Mesendoderm (in vitro differentiated cells): ENCODE results near the gene PARD3B.

Source experiments
- DNase-seq: peaks from one replicate; pipeline ENCODE4 v3.0.0; 2013
- H2AK5ac ChIP-seq: 2 replicates; pipeline ENCODE4 v1.6.1; 2013; ENCODE audit warnings: low read length, inconsistent platforms
- H2BK120ac ChIP-seq: 2 replicates; pipeline ENCODE4 v1.6.1; 2013; ENCODE audit warnings: low read depth, mild to moderate bottlenecking, low read length, moderate library complexity, mixed read lengths
- H2BK15ac ChIP-seq: replicated peaks from 2 replicates; pipeline ENCODE4 v1.6.1; 2013; ENCODE audit warnings: low read depth, mild to moderate bottlenecking, moderate library complexity
- H2BK5ac ChIP-seq: 2 replicates; pipeline ENCODE4 v1.6.1; 2013; ENCODE audit warnings: low read length, inconsistent platforms
- H3K18ac ChIP-seq: 2 replicates; pipeline ENCODE4 v1.6.1; 2013; ENCODE audit warnings: mild to moderate bottlenecking, low read length, mixed read lengths
- H3K23ac ChIP-seq: one replicate; pipeline ENCODE4 v1.6.1; 2013; ENCODE audit warnings: low read length
- H3K27ac ChIP-seq: 2 replicates; pipeline ENCODE4 v1.5.1; 2013; ENCODE audit warnings: low read depth, mild to moderate bottlenecking, inconsistent platforms, low read length, moderate library complexity
- H3K27me3 ChIP-seq: 2 replicates; pipeline ENCODE4 v1.6.1; 2013; ENCODE audit warnings: low read length, control low read depth, mild to moderate bottlenecking, inconsistent platforms; ENCODE audit not compliant: insufficient read depth, poor library complexity
- H3K36me3 ChIP-seq: 2 replicates; pipeline ENCODE4 v1.6.1; 2013; ENCODE audit warnings: low read length, inconsistent platforms; ENCODE audit not compliant: control insufficient read depth, insufficient read depth
- H3K4ac ChIP-seq: one replicate; pipeline ENCODE4 v1.6.1; 2013; ENCODE audit warnings: low read depth, mild to moderate bottlenecking, low read length, moderate library complexity
- H3K4me1 ChIP-seq: 2 replicates; pipeline ENCODE4 v1.6.1; 2013; ENCODE audit warnings: low read depth, low read length, inconsistent platforms; ENCODE audit not compliant: control insufficient read depth
- H3K4me2 ChIP-seq: 2 replicates; pipeline ENCODE4 v1.6.1; 2013; ENCODE audit warnings: low read length
- H3K4me3 ChIP-seq: 2 replicates; pipeline ENCODE4 v1.5.1; 2013; ENCODE audit warnings: mild to moderate bottlenecking, low read length
- H3K56ac ChIP-seq: one replicate; pipeline ENCODE4 v1.6.1; 2013; ENCODE audit warnings: low read length
- H3K79me1 ChIP-seq: 2 replicates; pipeline ENCODE4 v1.6.1; 2013; ENCODE audit warnings: low read length, inconsistent platforms
- H3K79me2 ChIP-seq: 2 replicates; pipeline ENCODE4 v1.6.1; 2013; ENCODE audit warnings: mild to moderate bottlenecking, low read length; ENCODE audit not compliant: control insufficient read depth, insufficient read depth
- H3K9ac ChIP-seq: 2 replicates; pipeline ENCODE4 v1.6.1; 2013; ENCODE audit warnings: low read length, inconsistent platforms
- H4K5ac ChIP-seq: one replicate; pipeline ENCODE4 v1.6.1; 2013; ENCODE audit warnings: low read length
- H4K8ac ChIP-seq: one replicate; pipeline ENCODE4 v1.6.1; 2013; ENCODE audit warnings: low read depth, mild to moderate bottlenecking, control low read depth, low read length, moderate library complexity
- WGBS: extraction: QIAGEN DNeasy Blood & Tissue Kit; methylation state at CpG from one replicate; pipeline ENCODE4 v1.1.7; 2013; ENCODE audit warnings: low lambda C conversion rate, missing lambda C conversion rate; ENCODE audit not compliant: insufficient coverage; ENCODE audit errors: extremely low coverage; 5-methylcytosine and 5-hydroxymethylcytosine counted together

PARD3B gene

DNA sequence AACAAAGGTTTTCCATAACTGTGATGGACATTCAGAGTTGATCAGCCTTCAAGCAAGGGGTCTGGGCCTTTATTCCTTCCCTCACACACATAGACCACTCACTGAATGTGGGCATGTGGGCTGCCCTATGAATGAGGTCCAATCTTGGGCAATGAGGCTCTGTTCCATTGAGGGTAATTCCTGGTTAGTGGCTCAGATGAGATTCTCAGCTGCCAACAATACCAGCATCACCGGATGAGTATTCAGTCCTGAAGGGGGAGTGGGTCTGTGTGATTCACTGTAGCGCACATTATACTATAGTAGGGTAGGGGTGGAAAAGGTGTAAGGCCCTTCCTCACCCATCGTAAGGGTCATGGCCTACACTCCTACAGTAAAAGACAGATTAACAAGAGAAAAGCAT, 9.9 kb upstream of the PARD3B start:
- Histone ChIP-seq H3K4ac (no peak overlapping the region), H3K4me3 (no peak overlapping the region), H3K56ac (no peak overlapping the region), H3K79me2 (no peaks in the 10 kb centered on the region), H3K4me2 (no peak overlapping the region), H3K23ac (no peak overlapping the region), H3K18ac (no peak overlapping the region), H3K27ac (no peak overlapping the region), H2BK15ac (no peak overlapping the region), H2AK5ac (no peak overlapping the region), H3K27me3 (no peaks in the 10 kb centered on the region), H4K5ac (no peak overlapping the region), H4K8ac (no peak overlapping the region), H3K79me1 (no peaks in the 10 kb centered on the region), H2BK5ac (no peak overlapping the region), H3K4me1 (no peaks in the 10 kb centered on the region), H3K36me3 (no peaks in the 10 kb centered on the region), H3K9ac (no peak overlapping the region), H2BK120ac (no peak overlapping the region)
- DNase-seq, result no peak
- no CpG with 5 or more reads among the region's 3 CpGs for WGBS

DNA sequence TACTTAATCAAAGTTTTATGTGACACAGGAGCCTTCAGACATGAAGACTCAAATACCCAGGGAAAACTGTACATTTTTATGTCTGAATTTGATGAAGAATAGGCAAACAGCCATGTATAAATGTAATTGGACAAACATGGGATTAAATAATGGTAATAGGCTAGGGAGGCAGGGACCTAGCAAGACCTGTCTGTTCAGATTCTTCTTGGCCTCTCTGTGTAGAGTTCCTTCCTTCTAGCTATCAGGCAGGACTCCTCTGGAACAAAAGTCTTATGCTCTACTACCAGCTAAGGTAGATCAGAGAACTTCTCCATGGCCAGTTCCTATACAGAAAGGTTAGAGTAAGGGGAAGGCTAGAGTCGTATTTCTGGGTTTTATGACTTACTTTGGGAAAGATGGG, 9.5 kb upstream of the PARD3B start:
- Histone ChIP-seq H3K4ac (no peak overlapping the region), H2BK120ac (no peak overlapping the region), H2BK15ac (no peak overlapping the region), H3K9ac (no peak overlapping the region), H3K27me3 (no peaks in the 10 kb centered on the region), H3K23ac (no peak overlapping the region), H2AK5ac (no peak overlapping the region), H3K56ac (no peak overlapping the region), H3K4me2 (no peak overlapping the region), H3K36me3 (no peaks in the 10 kb centered on the region), H4K8ac (no peak overlapping the region), H2BK5ac (no peak overlapping the region), H3K18ac (no peak overlapping the region), H3K27ac (no peak overlapping the region), H3K4me3 (no peak overlapping the region), H3K79me1 (no peaks in the 10 kb centered on the region), H3K79me2 (no peaks in the 10 kb centered on the region), H4K5ac (no peak overlapping the region), H3K4me1 (no peaks in the 10 kb centered on the region)
- no CpG with 5 or more reads among the region's 1 CpG for WGBS
- no peak for DNase-seq

DNA sequence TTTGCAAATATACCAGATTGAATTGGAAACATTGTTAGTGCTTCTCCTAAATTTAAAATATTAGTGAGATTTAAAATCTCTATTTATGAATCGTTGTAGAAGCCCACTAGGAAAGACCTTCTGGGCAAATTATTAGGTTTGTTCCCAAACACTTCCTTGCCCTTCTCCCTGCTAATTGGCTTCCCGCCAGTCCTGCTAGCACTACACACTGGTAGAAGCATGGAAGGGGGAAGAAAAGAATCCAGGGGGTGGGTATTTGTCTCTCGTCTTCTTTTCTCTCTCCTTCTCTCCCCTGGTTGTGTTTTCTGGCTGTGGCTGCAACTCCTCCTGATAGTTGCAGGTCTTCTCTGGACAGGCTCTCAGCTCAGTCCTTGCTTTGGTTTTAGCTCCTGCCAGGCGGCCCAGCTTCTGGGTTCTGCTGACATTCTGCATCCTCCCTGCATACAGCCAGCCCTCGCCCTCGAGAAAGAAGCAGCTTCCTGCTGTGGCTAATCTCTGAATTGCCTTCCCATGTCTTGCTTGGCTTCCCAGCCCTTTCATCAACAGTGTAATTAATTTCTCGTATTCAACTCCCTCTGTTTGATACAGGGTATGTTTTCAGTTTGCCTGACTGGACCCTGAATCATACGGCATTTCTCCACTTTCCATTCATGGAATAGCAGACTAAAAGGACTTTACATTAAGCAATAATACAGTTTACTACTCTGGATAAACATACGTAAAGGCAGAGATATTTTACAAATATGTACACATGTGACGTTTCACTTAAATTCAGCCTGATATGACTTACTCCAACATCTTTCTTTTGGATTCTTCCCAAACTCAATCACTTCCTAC, 6.9 kb upstream of the PARD3B start:
- no peak overlapping the region for H3K9ac ChIP-seq
- H3K27me3 ChIP-seq, result no peaks in the 10 kb centered on the region
- H2BK5ac ChIP-seq, result no peak overlapping the region
- no peak overlapping the region for H2BK120ac ChIP-seq
- H3K23ac ChIP-seq, result no peak overlapping the region
- H3K4me1 ChIP-seq, result no peaks in the 10 kb centered on the region
- no peak overlapping the region for H2AK5ac ChIP-seq
- no CpG with 5 or more reads among the region's 10 CpGs for WGBS
- H3K27ac ChIP-seq, result peak overlapping the region; percentile 12
- no peak overlapping the region for H3K18ac ChIP-seq
- no peak overlapping the region for H2BK15ac ChIP-seq
- no peak overlapping the region for H4K8ac ChIP-seq
- H3K79me2 ChIP-seq, result no peaks in the 10 kb centered on the region
- no peaks in the 10 kb centered on the region for H3K36me3 ChIP-seq
- no peaks in the 10 kb centered on the region for H3K79me1 ChIP-seq
- H3K4ac ChIP-seq, result no peak overlapping the region
- DNase-seq, result peak; percentile 79
- no peak overlapping the region for H4K5ac ChIP-seq
- no peak overlapping the region for H3K4me3 ChIP-seq
- H3K56ac ChIP-seq, result peak overlapping the region; percentile 25
- H3K4me2 ChIP-seq, result no peak overlapping the region

DNA sequence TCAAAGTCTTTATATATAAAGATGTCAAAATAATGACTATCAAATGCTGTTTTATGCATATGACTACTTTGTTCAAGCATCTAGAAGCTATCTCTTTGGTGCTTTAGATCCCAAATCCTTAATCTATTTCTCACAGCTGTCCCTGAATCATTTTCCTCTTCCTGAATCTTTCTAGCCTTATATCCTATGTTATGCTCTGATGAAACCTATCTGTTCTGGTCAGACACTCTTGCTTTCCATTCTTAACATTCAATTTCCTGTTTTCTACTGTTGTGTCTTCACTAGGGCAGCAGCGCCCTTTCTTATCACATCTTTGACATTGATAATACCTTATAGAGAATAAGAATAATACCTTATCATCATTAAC, 6.3 kb upstream of the PARD3B start:
- Histone ChIP-seq H4K8ac (no peak overlapping the region), H3K4me3 (no peak overlapping the region), H3K4me2 (no peak overlapping the region), H3K27ac (no peak overlapping the region), H2BK120ac (no peak overlapping the region), H3K79me2 (no peaks in the 10 kb centered on the region), H3K36me3 (no peaks in the 10 kb centered on the region), H4K5ac (no peak overlapping the region), H3K18ac (no peak overlapping the region), H3K79me1 (no peaks in the 10 kb centered on the region), H3K4me1 (no peaks in the 10 kb centered on the region), H2BK15ac (no peak overlapping the region), H3K27me3 (peaks cover 2% of the 10 kb centered on the region), H2BK5ac (no peak overlapping the region), H3K56ac (no peak overlapping the region), H3K23ac (no peak overlapping the region), H3K4ac (no peak overlapping the region), H2AK5ac (no peak overlapping the region), H3K9ac (no peak overlapping the region)
- no peak for DNase-seq
- no CpG with 5 or more reads among the region's 1 CpG for WGBS

DNA sequence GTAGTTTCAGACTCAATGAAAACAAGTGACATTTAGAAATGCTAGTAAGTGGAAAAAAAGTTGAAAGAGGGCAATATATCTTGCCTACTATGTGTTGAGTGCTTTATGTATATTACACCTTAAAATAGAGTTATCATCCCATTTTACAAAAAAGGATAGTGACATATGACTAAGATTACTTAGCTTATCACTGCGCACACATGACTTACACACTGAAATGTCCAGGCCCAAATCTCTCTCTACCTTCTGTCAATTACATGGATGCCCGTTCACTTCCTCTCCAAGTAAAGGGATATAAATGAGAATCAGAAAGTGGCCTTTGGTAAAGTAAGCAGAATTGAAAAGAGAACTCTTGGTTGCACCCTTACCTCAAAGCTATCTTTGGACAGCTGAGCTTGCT, 3.6 kb upstream of the PARD3B start:
- Histone ChIP-seq H3K4me2 (no peak overlapping the region), H2BK5ac (no peak overlapping the region), H3K4me3 (no peak overlapping the region), H2AK5ac (no peak overlapping the region), H3K27me3 (peaks cover 4% of the 10 kb centered on the region), H4K5ac (no peak overlapping the region), H3K18ac (no peak overlapping the region), H3K79me2 (no peaks in the 10 kb centered on the region), H2BK120ac (no peak overlapping the region), H3K4ac (no peak overlapping the region), H3K27ac (no peak overlapping the region), H4K8ac (no peak overlapping the region), H3K4me1 (no peaks in the 10 kb centered on the region), H3K9ac (no peak overlapping the region), H3K36me3 (no peaks in the 10 kb centered on the region), H3K79me1 (no peaks in the 10 kb centered on the region), H3K56ac (no peak overlapping the region), H2BK15ac (no peak overlapping the region), H3K23ac (no peak overlapping the region)
- WGBS, result no CpG with 5 or more reads among the region's 2 CpGs
- DNase-seq, result no peak
